ENCODE results near the gene PNPLA1. TPM values are rescaled to one million over a fixed set of nuclear protein-coding genes. Genes with fewer than 3 reads are reported as not detected.

Gene PNPLA1
- total and polyA plus RNA-seq, 2 donors (not counting 1 experiment from before 2014, with no cell fraction given), result 0.02 TPM; not detected in 1

DNA sequence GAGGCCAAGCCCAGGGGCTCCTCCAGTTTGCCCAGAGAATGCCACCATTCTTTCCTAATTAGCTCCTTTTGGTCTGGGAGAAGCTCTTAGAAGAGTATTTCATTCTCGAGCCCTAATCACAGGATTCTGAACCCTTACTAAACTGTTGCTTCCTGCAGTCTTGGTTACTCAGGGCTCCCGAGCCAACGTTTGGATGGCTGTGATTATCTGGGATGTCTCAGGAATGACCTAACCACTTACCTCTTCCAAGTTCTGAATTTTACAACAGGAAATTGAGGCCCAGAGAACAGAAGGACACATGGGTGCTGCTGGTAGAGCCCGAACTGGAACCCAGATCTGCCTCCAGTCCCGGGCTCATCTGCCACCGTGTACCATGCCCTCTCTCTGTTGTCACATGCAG is 22.2 kb upstream of the PNPLA1 start:
- no peaks in the 10 kb centered on the region for H3K79me2 ChIP-seq (ENCODE audit: control insufficient read depth, insufficient read depth, low read length)
- TF ChIP-seq EZH2 (IDR thresholded peaks at IDR 0.05; ENCODE audit: low read length, missing control alignments), result no peak
- TF ChIP-seq, protein P1, sequence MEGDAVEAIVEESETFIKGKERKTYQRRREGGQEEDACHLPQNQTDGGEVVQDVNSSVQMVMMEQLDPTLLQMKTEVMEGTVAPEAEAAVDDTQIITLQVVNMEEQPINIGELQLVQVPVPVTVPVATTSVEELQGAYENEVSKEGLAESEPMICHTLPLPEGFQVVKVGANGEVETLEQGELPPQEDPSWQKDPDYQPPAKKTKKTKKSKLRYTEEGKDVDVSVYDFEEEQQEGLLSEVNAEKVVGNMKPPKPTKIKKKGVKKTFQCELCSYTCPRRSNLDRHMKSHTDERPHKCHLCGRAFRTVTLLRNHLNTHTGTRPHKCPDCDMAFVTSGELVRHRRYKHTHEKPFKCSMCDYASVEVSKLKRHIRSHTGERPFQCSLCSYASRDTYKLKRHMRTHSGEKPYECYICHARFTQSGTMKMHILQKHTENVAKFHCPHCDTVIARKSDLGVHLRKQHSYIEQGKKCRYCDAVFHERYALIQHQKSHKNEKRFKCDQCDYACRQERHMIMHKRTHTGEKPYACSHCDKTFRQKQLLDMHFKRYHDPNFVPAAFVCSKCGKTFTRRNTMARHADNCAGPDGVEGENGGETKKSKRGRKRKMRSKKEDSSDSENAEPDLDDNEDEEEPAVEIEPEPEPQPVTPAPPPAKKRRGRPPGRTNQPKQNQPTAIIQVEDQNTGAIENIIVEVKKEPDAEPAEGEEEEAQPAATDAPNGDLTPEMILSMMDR (conservative IDR thresholded peaks at IDR 0.05 in 1 of 2, IDR thresholded peaks at IDR 0.05 in 1 of 2; ENCODE audit: low read depth in 1 of 2, low read length in 2 of 2), result no peak
- H3K9me3 ChIP-seq (ENCODE audit: control insufficient read depth, insufficient read depth, low read depth, low read length), result no peaks in the 10 kb centered on the region
- H3K36me3 ChIP-seq (ENCODE audit: control insufficient read depth, insufficient read depth, low read length), result no peaks in the 10 kb centered on the region
- H3K4me1 ChIP-seq (ENCODE audit: control insufficient read depth, extremely low read depth, insufficient read depth, low read length), result peaks cover 6% of the 10 kb centered on the region
- H3K27ac ChIP-seq (ENCODE audit: insufficient read depth, low read length), result peak overlapping the region; percentile 4
- H3K4me2 ChIP-seq (ENCODE audit: extremely low read depth, insufficient read depth, low read length), result no peak overlapping the region
- no peaks in the 10 kb centered on the region for H4K20me1 ChIP-seq (ENCODE audit: control insufficient read depth, extremely low read depth, insufficient read depth, low read length)
- peak in 1 of 2 donors; percentile 21 for DNase-seq (ENCODE audit: low read depth in 2 of 2)
- no peak overlapping the region for H2AFZ ChIP-seq (ENCODE audit: low read length)
- H3K27me3 ChIP-seq (ENCODE audit: control insufficient read depth, insufficient read depth, low read length), result no peaks in the 10 kb centered on the region
- no peak overlapping the region for H3K9ac ChIP-seq (ENCODE audit: insufficient read depth, low read length)
- no peak overlapping the region for H3K4me3 ChIP-seq (replicated peaks in 1 of 4; ENCODE audit: control extremely low read depth in 1 of 4, insufficient read depth in 1 of 4, low read depth in 3 of 4, low read length in 4 of 4)

DNA sequence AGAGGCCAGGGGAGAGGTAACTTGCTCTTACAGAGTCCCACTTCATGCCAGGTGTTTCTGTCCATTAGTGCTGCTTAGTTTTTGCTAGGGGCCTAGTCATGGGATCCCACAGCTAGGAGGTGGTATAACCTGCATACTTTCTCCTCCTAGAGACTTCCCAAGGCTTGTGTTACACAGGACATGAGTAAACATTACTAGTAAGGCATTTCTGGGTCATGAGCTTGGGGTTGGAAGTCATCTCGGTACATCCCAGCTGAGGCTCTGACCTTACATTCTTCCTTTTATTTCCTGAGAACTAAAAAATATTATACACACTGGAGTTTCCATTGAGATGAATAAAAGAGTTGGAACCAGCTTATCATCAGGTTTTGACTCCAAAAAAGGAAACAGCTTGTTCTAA is 20.9 kb upstream of the PNPLA1 start:
- Histone ChIP-seq H4K20me1 (ENCODE audit: control insufficient read depth, extremely low read depth, insufficient read depth, low read length) (no peaks in the 10 kb centered on the region), H3K36me3 (ENCODE audit: control insufficient read depth, insufficient read depth, low read length) (no peaks in the 10 kb centered on the region), H3K9ac (ENCODE audit: insufficient read depth, low read length) (no peak overlapping the region), H3K27me3 (ENCODE audit: control insufficient read depth, insufficient read depth, low read length) (no peaks in the 10 kb centered on the region), H3K9me3 (ENCODE audit: control insufficient read depth, insufficient read depth, low read depth, low read length) (no peaks in the 10 kb centered on the region), H2AFZ (ENCODE audit: low read length) (no peak overlapping the region), H3K4me3 (replicated peaks in 1 of 4; ENCODE audit: control extremely low read depth in 1 of 4, insufficient read depth in 1 of 4, low read depth in 3 of 4, low read length in 4 of 4) (no peak overlapping the region), H3K79me2 (ENCODE audit: control insufficient read depth, insufficient read depth, low read length) (no peaks in the 10 kb centered on the region), H3K4me2 (ENCODE audit: extremely low read depth, insufficient read depth, low read length) (no peak overlapping the region), H3K27ac (ENCODE audit: insufficient read depth, low read length) (peak overlapping the region; percentile 63), H3K4me1 (ENCODE audit: control insufficient read depth, extremely low read depth, insufficient read depth, low read length) (peaks cover 6% of the 10 kb centered on the region)
- TF ChIP-seq, protein P1 (conservative IDR thresholded peaks at IDR 0.05 in 1 of 2, IDR thresholded peaks at IDR 0.05 in 1 of 2; ENCODE audit: low read depth in 1 of 2, low read length in 2 of 2), result no peak
- peak; percentile 16 to 19 for DNase-seq (ENCODE audit: low read depth in 2 of 2)

DNA sequence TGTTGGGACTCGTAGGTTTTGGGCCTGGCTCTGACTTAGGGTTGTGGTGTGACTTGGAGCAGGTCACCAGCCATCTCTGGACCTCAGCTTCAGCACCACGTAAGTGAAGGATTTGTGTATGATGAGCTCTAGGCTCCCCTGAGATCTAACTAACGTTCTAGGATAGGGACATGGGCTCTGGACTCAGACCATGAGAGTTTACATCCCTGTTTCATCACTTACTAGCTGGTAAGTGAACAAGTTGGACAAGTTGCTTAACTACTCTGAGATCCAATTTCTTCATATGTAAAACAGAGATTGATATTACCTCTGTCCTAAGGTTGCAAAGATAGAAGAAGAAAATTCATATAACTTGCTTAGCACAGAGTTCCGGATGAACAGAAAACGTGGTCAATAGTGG is 20.3 kb upstream of the PNPLA1 start:
- TF ChIP-seq EZH2 (IDR thresholded peaks at IDR 0.05; ENCODE audit: low read length, missing control alignments), result no peak
- H3K9ac ChIP-seq (ENCODE audit: insufficient read depth, low read length), result no peak overlapping the region
- peaks cover 6% of the 10 kb centered on the region for H3K4me1 ChIP-seq (ENCODE audit: control insufficient read depth, extremely low read depth, insufficient read depth, low read length)
- no peaks in the 10 kb centered on the region for H3K27me3 ChIP-seq (ENCODE audit: control insufficient read depth, insufficient read depth, low read length)
- no peak overlapping the region for H2AFZ ChIP-seq (ENCODE audit: low read length)
- DNase-seq (ENCODE audit: low read depth in 2 of 2), result peak in 1 of 2 donors; percentile 31
- no peak overlapping the region for H3K4me3 ChIP-seq (replicated peaks in 1 of 4; ENCODE audit: control extremely low read depth in 1 of 4, insufficient read depth in 1 of 4, low read depth in 3 of 4, low read length in 4 of 4)
- H3K27ac ChIP-seq (ENCODE audit: insufficient read depth, low read length), result peak overlapping the region; percentile 63
- H3K9me3 ChIP-seq (ENCODE audit: control insufficient read depth, insufficient read depth, low read depth, low read length), result no peaks in the 10 kb centered on the region
- no peak overlapping the region for H3K4me2 ChIP-seq (ENCODE audit: extremely low read depth, insufficient read depth, low read length)
- H3K36me3 ChIP-seq (ENCODE audit: control insufficient read depth, insufficient read depth, low read length), result no peaks in the 10 kb centered on the region
- H4K20me1 ChIP-seq (ENCODE audit: control insufficient read depth, extremely low read depth, insufficient read depth, low read length), result no peaks in the 10 kb centered on the region
- H3K79me2 ChIP-seq (ENCODE audit: control insufficient read depth, insufficient read depth, low read length), result no peaks in the 10 kb centered on the region

All from fibroblast of lung (primary cell).